ENCODE data around the gene CDH12.
"Not testable (repeated sequence)": the region's sequence is repeated elsewhere in the genome, so short reads cannot be mapped to it uniquely, and the experiment has no call there.

Gene CDH12

GRCh38 chr5:22643356-22643755 lies 209.8 kb downstream of the CDH12 start:
- no peak for TF ChIP-seq POU2F2 (IDR thresholded peaks at IDR 0.05; ENCODE audit: low read depth, low read length)
- TF ChIP-seq SPI1 (IDR thresholded peaks at IDR 0.05; ENCODE audit: low read depth, low read length), result no peak
- no peak for TF ChIP-seq TAF1 (IDR thresholded peaks at IDR 0.05; ENCODE audit: low read depth, low read length)
- no peak for TF ChIP-seq PAX5 (IDR thresholded peaks at IDR 0.05; ENCODE audit: insufficient read depth, low read length, severe bottlenecking)
- TF ChIP-seq POLR2A (IDR thresholded peaks at IDR 0.05; ENCODE audit: low read depth, low read length), result no peak
- no peak for TF ChIP-seq POLR2AphosphoS5 (IDR thresholded peaks at IDR 0.05; ENCODE audit: low read depth, low read length)
- no peak for DNase-seq (ENCODE audit: insufficient read length, low spot score)
- FAIRE-seq, result no peak

GRCh38 chr5:22631683-22632082 lies 221.5 kb downstream of the CDH12 start:
- TF ChIP-seq TAF1 (IDR thresholded peaks at IDR 0.05; ENCODE audit: low read depth, low read length), result no peak
- FAIRE-seq (no peak), DNase-seq (ENCODE audit: insufficient read length, low spot score) (no peak)

- TF ChIP-seq POLR2AphosphoS5 (IDR thresholded peaks at IDR 0.05; ENCODE audit: low read depth, low read length) (no peak), POU2F2 (IDR thresholded peaks at IDR 0.05; ENCODE audit: low read depth, low read length) (no peak), PAX5 (IDR thresholded peaks at IDR 0.05; ENCODE audit: insufficient read depth, low read length, severe bottlenecking) (no peak), TAF1 (IDR thresholded peaks at IDR 0.05; ENCODE audit: low read depth, low read length) (no peak), SPI1 (IDR thresholded peaks at IDR 0.05; ENCODE audit: low read depth, low read length) (no peak), POLR2A (IDR thresholded peaks at IDR 0.05; ENCODE audit: low read depth, low read length) (no peak)
- DNase-seq (ENCODE audit: insufficient read length, low spot score) (no peak), FAIRE-seq (no peak)
Observed at GRCh38 chr5:22627029-22627428, 226.1 kb downstream of the CDH12 start.

- FAIRE-seq (no peak), DNase-seq (ENCODE audit: insufficient read length, low spot score) (no peak)
- TF ChIP-seq PAX5 (IDR thresholded peaks at IDR 0.05; ENCODE audit: insufficient read depth, low read length, severe bottlenecking), result no peak
Observed at GRCh38 chr5:22625451-22625850, 227.7 kb downstream of the CDH12 start.

- TF ChIP-seq TAF1 (IDR thresholded peaks at IDR 0.05; ENCODE audit: low read depth, low read length) (no peak), POU2F2 (IDR thresholded peaks at IDR 0.05; ENCODE audit: low read depth, low read length) (no peak), POLR2A (IDR thresholded peaks at IDR 0.05; ENCODE audit: low read depth, low read length) (no peak), PAX5 (IDR thresholded peaks at IDR 0.05; ENCODE audit: insufficient read depth, low read length, severe bottlenecking) (no peak), POLR2AphosphoS5 (IDR thresholded peaks at IDR 0.05; ENCODE audit: low read depth, low read length) (no peak), SPI1 (IDR thresholded peaks at IDR 0.05; ENCODE audit: low read depth, low read length) (no peak)
- DNase-seq (ENCODE audit: insufficient read length, low spot score), result no peak
- no peak for FAIRE-seq
Observed at GRCh38 chr5:22621084-22621483, 232.1 kb downstream of the CDH12 start.

- no peak for TF ChIP-seq TAF1 (IDR thresholded peaks at IDR 0.05; ENCODE audit: low read depth, low read length)
- TF ChIP-seq POLR2AphosphoS5 (IDR thresholded peaks at IDR 0.05; ENCODE audit: low read depth, low read length), result no peak
- no peak for TF ChIP-seq PAX5 (IDR thresholded peaks at IDR 0.05; ENCODE audit: insufficient read depth, low read length, severe bottlenecking)
- no peak for TF ChIP-seq SPI1 (IDR thresholded peaks at IDR 0.05; ENCODE audit: low read depth, low read length)
- no peak for TF ChIP-seq POU2F2 (IDR thresholded peaks at IDR 0.05; ENCODE audit: low read depth, low read length)
- TF ChIP-seq POLR2A (IDR thresholded peaks at IDR 0.05; ENCODE audit: low read depth, low read length), result no peak
- DNase-seq (ENCODE audit: insufficient read length, low spot score), result no peak
- FAIRE-seq, result no peak
Observed at GRCh38 chr5:22615964-22616363, 237.2 kb downstream of the CDH12 start.

GRCh38 chr5:22614486-22615094 lies 238.6 kb downstream of the CDH12 start:
- TF ChIP-seq POU2F2 (IDR thresholded peaks at IDR 0.05; ENCODE audit: low read depth, low read length) (no peak), TAF1 (IDR thresholded peaks at IDR 0.05; ENCODE audit: low read depth, low read length) (no peak), PAX5 (IDR thresholded peaks at IDR 0.05; ENCODE audit: insufficient read depth, low read length, severe bottlenecking) (no peak), POLR2A (IDR thresholded peaks at IDR 0.05; ENCODE audit: low read depth, low read length) (no peak), SPI1 (IDR thresholded peaks at IDR 0.05; ENCODE audit: low read depth, low read length) (no peak), POLR2AphosphoS5 (IDR thresholded peaks at IDR 0.05; ENCODE audit: low read depth, low read length) (no peak)
- FAIRE-seq, result no peak

GRCh38 chr5:22612928-22613327 lies 240.2 kb downstream of the CDH12 start:
- TF ChIP-seq POLR2A (IDR thresholded peaks at IDR 0.05; ENCODE audit: low read depth, low read length) (no peak), POLR2AphosphoS5 (IDR thresholded peaks at IDR 0.05; ENCODE audit: low read depth, low read length) (no peak), SPI1 (IDR thresholded peaks at IDR 0.05; ENCODE audit: low read depth, low read length) (no peak), TAF1 (IDR thresholded peaks at IDR 0.05; ENCODE audit: low read depth, low read length) (no peak), POU2F2 (IDR thresholded peaks at IDR 0.05; ENCODE audit: low read depth, low read length) (no peak), PAX5 (IDR thresholded peaks at IDR 0.05; ENCODE audit: insufficient read depth, low read length, severe bottlenecking) (no peak)
- FAIRE-seq (no peak), DNase-seq (ENCODE audit: insufficient read length, low spot score) (no peak)

More at GRCh38 chr5:22614486-22615094, 238.6 kb downstream of the CDH12 start:
- no peak for DNase-seq (ENCODE audit: insufficient read length, low spot score)

GRCh38 chr5:22611327-22611726 lies 241.8 kb downstream of the CDH12 start:
- FAIRE-seq (no peak), DNase-seq (ENCODE audit: insufficient read length, low spot score) (no peak)
- TF ChIP-seq PAX5 (IDR thresholded peaks at IDR 0.05; ENCODE audit: insufficient read depth, low read length, severe bottlenecking), result no peak
- no peak for TF ChIP-seq SPI1 (IDR thresholded peaks at IDR 0.05; ENCODE audit: low read depth, low read length)
- TF ChIP-seq TAF1 (IDR thresholded peaks at IDR 0.05; ENCODE audit: low read depth, low read length), result no peak
- no peak for TF ChIP-seq POLR2A (IDR thresholded peaks at IDR 0.05; ENCODE audit: low read depth, low read length)
- no peak for TF ChIP-seq POU2F2 (IDR thresholded peaks at IDR 0.05; ENCODE audit: low read depth, low read length)
- TF ChIP-seq POLR2AphosphoS5 (IDR thresholded peaks at IDR 0.05; ENCODE audit: low read depth, low read length), result no peak

GRCh38 chr5:22607498-22607897 lies 245.6 kb downstream of the CDH12 start:
- not testable (repeated sequence) for FAIRE-seq; DNase-seq (ENCODE audit: insufficient read length, low spot score)

All from GM12891 (cell line).